Measurements from ENCODE around the gene ARHGEF16.

ARHGEF16 gene

GRCh38 chr1:3412376-3412775 is 42.1 kb upstream of the ARHGEF16 start:
- Histone ChIP-seq H3K4me1 (ENCODE audit: control insufficient read depth, insufficient read depth, low read length) (no peaks in the 10 kb centered on the region), H3K9me3 (ENCODE audit: control insufficient read depth, low read length) (no peaks in the 10 kb centered on the region), H3K36me3 (ENCODE audit: control insufficient read depth, insufficient read depth, low read length) (no peaks in the 10 kb centered on the region), H3K27me3 (ENCODE audit: control insufficient read depth, insufficient read depth, low read length, poor library complexity, severe bottlenecking) (no peaks in the 10 kb centered on the region), H3K27ac (ENCODE audit: insufficient read depth, low read depth, low read length, poor library complexity, severe bottlenecking) (no peak overlapping the region), H3K4me3 (ENCODE audit: insufficient read depth, low read depth, low read length) (no peak overlapping the region)
- WGBS, 2 experiments, result 92 to 94% methylated on average over 33 of the region's 33 CpGs

GRCh38 chr1:3413975-3414710 is 40.3 kb upstream of the ARHGEF16 start:
- no peaks in the 10 kb centered on the region for H3K9me3 ChIP-seq (ENCODE audit: control insufficient read depth, low read length)
- WGBS, 2 experiments, result 93 to 96% methylated on average over 34 of the region's 34 CpGs
- no peaks in the 10 kb centered on the region for H3K27me3 ChIP-seq (ENCODE audit: control insufficient read depth, insufficient read depth, low read length, poor library complexity, severe bottlenecking)

GRCh38 chr1:3415260-3416090 is 39.0 kb upstream of the ARHGEF16 start:
- H3K4me1 ChIP-seq (ENCODE audit: control insufficient read depth, insufficient read depth, low read length), result no peaks in the 10 kb centered on the region
- no peak overlapping the region for H3K4me3 ChIP-seq (ENCODE audit: insufficient read depth, low read depth, low read length)

More at GRCh38 chr1:3413975-3414710, 40.3 kb upstream of the ARHGEF16 start:
- Histone ChIP-seq H3K27ac (ENCODE audit: insufficient read depth, low read depth, low read length, poor library complexity, severe bottlenecking) (no peak overlapping the region), H3K4me1 (ENCODE audit: control insufficient read depth, insufficient read depth, low read length) (no peaks in the 10 kb centered on the region), H3K4me3 (ENCODE audit: insufficient read depth, low read depth, low read length) (no peak overlapping the region), H3K36me3 (ENCODE audit: control insufficient read depth, insufficient read depth, low read length) (no peaks in the 10 kb centered on the region)

GRCh38 chr1:3417082-3417739 is 37.3 kb upstream of the ARHGEF16 start:
- no peaks in the 10 kb centered on the region for H3K27me3 ChIP-seq (ENCODE audit: control insufficient read depth, insufficient read depth, low read length, poor library complexity, severe bottlenecking)
- no peaks in the 10 kb centered on the region for H3K9me3 ChIP-seq (ENCODE audit: control insufficient read depth, low read length)
- H3K4me3 ChIP-seq (ENCODE audit: insufficient read depth, low read depth, low read length), result no peak overlapping the region
- no peaks in the 10 kb centered on the region for H3K4me1 ChIP-seq (ENCODE audit: control insufficient read depth, insufficient read depth, low read length)
- 85 to 88% methylated on average over 6 of the region's 6 CpGs for WGBS, 2 experiments
- no peak overlapping the region for H3K27ac ChIP-seq (ENCODE audit: insufficient read depth, low read depth, low read length, poor library complexity, severe bottlenecking)
- H3K36me3 ChIP-seq (ENCODE audit: control insufficient read depth, insufficient read depth, low read length), result no peaks in the 10 kb centered on the region

More at GRCh38 chr1:3415260-3416090, 39.0 kb upstream of the ARHGEF16 start:
- no peaks in the 10 kb centered on the region for H3K27me3 ChIP-seq (ENCODE audit: control insufficient read depth, insufficient read depth, low read length, poor library complexity, severe bottlenecking)
- 79 to 83% methylated on average over 39 of the region's 39 CpGs for WGBS, 2 experiments
- H3K36me3 ChIP-seq (ENCODE audit: control insufficient read depth, insufficient read depth, low read length), result no peaks in the 10 kb centered on the region
- no peaks in the 10 kb centered on the region for H3K9me3 ChIP-seq (ENCODE audit: control insufficient read depth, low read length)
- H3K27ac ChIP-seq (ENCODE audit: insufficient read depth, low read depth, low read length, poor library complexity, severe bottlenecking), result no peak overlapping the region

DNA sequence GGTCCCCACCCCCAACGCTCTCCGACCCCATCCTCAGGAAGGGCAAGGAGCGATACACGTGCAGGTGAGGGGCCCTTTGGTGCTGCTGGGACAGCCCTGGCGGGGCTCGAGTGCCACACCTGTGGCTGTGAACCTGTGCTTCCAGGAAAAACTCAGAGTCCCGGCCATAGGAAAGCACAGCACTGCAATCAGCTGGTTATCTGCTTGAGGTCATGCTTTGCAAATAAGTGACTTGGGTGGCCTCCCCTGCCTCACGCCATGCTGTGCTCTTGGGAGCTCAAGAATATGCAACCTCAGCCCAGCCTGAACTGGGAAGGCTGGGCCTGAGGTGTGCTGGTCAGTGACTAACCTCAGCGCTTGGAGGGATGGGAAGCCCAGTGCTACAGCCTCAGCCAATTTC is 36.5 kb upstream of the ARHGEF16 start:
- WGBS, 2 experiments, result 87 to 89% methylated on average over 9 of the region's 9 CpGs
- no peak overlapping the region for H3K27ac ChIP-seq (ENCODE audit: insufficient read depth, low read depth, low read length, poor library complexity, severe bottlenecking)

GRCh38 chr1:3418600-3418999 is 35.9 kb upstream of the ARHGEF16 start:
- Histone ChIP-seq H3K27ac (ENCODE audit: insufficient read depth, low read depth, low read length, poor library complexity, severe bottlenecking) (no peak overlapping the region), H3K9me3 (ENCODE audit: control insufficient read depth, low read length) (no peaks in the 10 kb centered on the region), H3K27me3 (ENCODE audit: control insufficient read depth, insufficient read depth, low read length, poor library complexity, severe bottlenecking) (no peaks in the 10 kb centered on the region), H3K36me3 (ENCODE audit: control insufficient read depth, insufficient read depth, low read length) (no peaks in the 10 kb centered on the region), H3K4me1 (ENCODE audit: control insufficient read depth, insufficient read depth, low read length) (no peaks in the 10 kb centered on the region), H3K4me3 (ENCODE audit: insufficient read depth, low read depth, low read length) (no peak overlapping the region)
- 93 to 94% methylated on average over 8 of the region's 8 CpGs for WGBS, 2 experiments

More for the DNA sequence above, 36.5 kb upstream of the ARHGEF16 start:
- no peak overlapping the region for H3K4me3 ChIP-seq (ENCODE audit: insufficient read depth, low read depth, low read length)
- no peaks in the 10 kb centered on the region for H3K4me1 ChIP-seq (ENCODE audit: control insufficient read depth, insufficient read depth, low read length)
- no peaks in the 10 kb centered on the region for H3K27me3 ChIP-seq (ENCODE audit: control insufficient read depth, insufficient read depth, low read length, poor library complexity, severe bottlenecking)
- no peaks in the 10 kb centered on the region for H3K36me3 ChIP-seq (ENCODE audit: control insufficient read depth, insufficient read depth, low read length)
- no peaks in the 10 kb centered on the region for H3K9me3 ChIP-seq (ENCODE audit: control insufficient read depth, low read length)

GRCh38 chr1:3419415-3420204 is 34.9 kb upstream of the ARHGEF16 start:
- WGBS, 2 experiments, result 93 to 94% methylated on average over 15 of the region's 15 CpGs
- Histone ChIP-seq H3K27me3 (ENCODE audit: control insufficient read depth, insufficient read depth, low read length, poor library complexity, severe bottlenecking) (no peaks in the 10 kb centered on the region), H3K4me1 (ENCODE audit: control insufficient read depth, insufficient read depth, low read length) (no peaks in the 10 kb centered on the region), H3K9me3 (ENCODE audit: control insufficient read depth, low read length) (no peaks in the 10 kb centered on the region), H3K36me3 (ENCODE audit: control insufficient read depth, insufficient read depth, low read length) (no peaks in the 10 kb centered on the region), H3K27ac (ENCODE audit: insufficient read depth, low read depth, low read length, poor library complexity, severe bottlenecking) (no peak overlapping the region), H3K4me3 (ENCODE audit: insufficient read depth, low read depth, low read length) (no peak overlapping the region)

DNA sequence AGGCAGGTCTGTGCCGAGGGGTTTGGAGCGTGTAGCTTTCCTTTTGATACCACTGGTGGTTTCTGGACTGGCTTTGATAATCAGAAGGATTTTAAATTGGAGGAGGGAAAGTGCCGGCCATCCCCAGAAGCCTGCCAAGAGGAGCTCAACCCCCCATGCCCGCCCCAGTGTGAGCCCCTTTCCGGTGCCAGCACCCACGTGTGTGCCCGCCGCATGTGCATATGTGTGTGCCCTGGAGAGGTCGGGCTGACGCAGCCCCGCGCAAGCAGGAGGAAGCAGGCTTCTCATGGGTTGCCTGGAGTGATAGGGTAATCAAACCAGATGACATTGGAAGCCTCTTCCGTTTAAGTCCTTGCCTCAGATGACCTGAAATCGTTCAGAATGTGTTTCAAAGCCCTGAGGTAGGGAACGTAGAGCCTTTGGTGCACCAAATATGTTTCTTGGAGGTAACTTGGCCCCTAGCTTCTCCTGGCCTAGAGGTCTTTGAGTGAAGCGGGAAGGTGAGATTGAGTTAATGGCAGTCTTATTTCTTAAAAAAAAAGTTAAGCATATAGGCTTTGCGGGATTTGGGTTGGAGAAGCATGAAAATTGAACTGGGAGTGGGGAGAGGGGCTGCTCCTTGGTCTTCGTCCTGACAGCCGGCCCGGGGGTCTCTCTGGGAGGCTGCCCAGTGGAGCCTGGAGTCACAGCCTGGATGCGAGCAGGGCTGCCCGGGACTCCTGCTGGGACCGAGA is 34.1 kb upstream of the ARHGEF16 start:
- Histone ChIP-seq H3K36me3 (ENCODE audit: control insufficient read depth, insufficient read depth, low read length) (no peaks in the 10 kb centered on the region), H3K27me3 (ENCODE audit: control insufficient read depth, insufficient read depth, low read length, poor library complexity, severe bottlenecking) (no peaks in the 10 kb centered on the region), H3K4me3 (ENCODE audit: insufficient read depth, low read depth, low read length) (no peak overlapping the region), H3K9me3 (ENCODE audit: control insufficient read depth, low read length) (no peaks in the 10 kb centered on the region), H3K27ac (ENCODE audit: insufficient read depth, low read depth, low read length, poor library complexity, severe bottlenecking) (no peak overlapping the region), H3K4me1 (ENCODE audit: control insufficient read depth, insufficient read depth, low read length) (no peaks in the 10 kb centered on the region)
- WGBS, 2 experiments, result 92 to 93% methylated on average over 23 of the region's 23 CpGs

DNA sequence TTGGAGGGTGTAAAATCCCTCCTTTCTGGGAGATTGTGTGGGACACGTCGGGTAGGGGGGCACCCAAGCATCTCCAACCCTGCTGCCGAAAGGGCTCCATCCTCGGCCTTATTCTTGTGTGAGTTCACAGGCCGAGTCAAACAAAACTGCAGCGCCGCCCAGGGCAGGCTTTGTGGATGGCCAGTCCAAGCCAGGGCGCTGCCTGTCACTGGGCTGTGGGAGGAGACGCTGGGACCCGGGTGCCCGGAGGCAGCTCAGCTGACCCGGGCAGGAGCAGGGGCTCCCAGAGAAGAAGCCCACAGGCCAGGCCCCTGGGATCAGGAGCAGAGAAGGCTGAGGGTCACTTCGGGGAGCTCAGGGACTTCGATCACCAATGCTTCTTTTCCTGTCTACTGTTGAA is 31.8 kb upstream of the ARHGEF16 start:
- Histone ChIP-seq H3K27ac (ENCODE audit: insufficient read depth, low read depth, low read length, poor library complexity, severe bottlenecking) (no peak overlapping the region), H3K36me3 (ENCODE audit: control insufficient read depth, insufficient read depth, low read length) (no peaks in the 10 kb centered on the region), H3K4me3 (ENCODE audit: insufficient read depth, low read depth, low read length) (no peak overlapping the region), H3K9me3 (ENCODE audit: control insufficient read depth, low read length) (no peaks in the 10 kb centered on the region), H3K27me3 (ENCODE audit: control insufficient read depth, insufficient read depth, low read length, poor library complexity, severe bottlenecking) (no peaks in the 10 kb centered on the region), H3K4me1 (ENCODE audit: control insufficient read depth, insufficient read depth, low read length) (no peaks in the 10 kb centered on the region)
- WGBS, 2 experiments, result 92 to 93% methylated on average over 14 of the region's 14 CpGs

Data from ectodermal cell (in vitro differentiated cells).